HG03460 (cell line): ENCODE measurements around the gene CACNA1D.

ENCODE experiments used
- ATAC-seq: cut with Tn5 transposase; IDR thresholded peaks from one replicate; pipeline ENCODE4 v1.9.1; 2021; ENCODE audit not compliant: unreplicated experiment

The CACNA1D gene

DNA sequence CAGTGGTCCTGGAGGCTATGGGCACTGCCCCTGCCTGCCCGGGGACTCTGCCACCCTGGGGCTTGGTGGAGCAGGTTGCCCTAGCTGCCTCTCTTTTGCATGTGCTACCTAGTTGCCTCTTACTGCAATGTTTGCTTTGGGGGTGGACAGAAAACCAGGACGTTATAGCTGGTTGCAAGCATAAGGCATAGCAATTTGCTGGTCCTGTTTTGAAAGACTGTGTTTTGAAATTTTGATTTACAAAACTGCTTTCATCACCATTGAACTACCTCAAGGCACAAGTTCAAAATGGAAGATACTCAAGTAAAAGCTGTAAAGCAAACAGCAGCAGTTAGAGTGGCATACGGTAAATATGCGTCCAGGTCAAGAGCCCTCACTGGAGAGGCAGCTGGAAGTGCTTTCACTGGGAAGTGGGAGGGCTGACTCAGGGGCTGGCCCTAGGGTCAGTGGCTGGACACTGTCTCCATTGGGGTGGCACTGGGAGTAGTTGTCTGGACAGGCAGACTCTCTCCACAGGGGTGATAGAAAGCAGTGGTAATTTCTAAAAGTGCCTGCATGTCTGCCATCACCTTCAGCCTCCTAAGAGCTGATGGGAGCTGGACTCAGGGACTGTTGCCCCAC lies 213.7 kb downstream of the CACNA1D start:
- ATAC-seq, result no peak

DNA sequence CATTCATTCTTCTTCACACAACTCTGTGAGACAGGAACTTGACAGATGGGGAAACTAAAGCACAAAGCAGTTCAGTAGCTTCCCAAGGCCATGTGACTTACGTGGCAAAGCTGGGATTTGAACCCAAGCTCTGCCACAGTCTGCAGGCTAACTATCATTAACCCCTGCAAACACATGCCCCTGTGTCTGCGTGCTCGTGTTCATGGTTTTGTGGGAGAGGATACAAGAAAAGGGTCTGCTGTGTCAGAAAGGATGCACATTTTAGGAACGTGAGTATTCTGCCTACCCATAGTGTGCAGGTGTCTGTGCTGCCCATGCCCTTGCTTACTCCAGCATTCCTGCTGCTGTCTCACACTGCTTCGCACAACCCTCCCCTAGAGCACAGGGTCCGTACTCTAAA lies 214.8 kb downstream of the CACNA1D start:
- no peak for ATAC-seq

DNA sequence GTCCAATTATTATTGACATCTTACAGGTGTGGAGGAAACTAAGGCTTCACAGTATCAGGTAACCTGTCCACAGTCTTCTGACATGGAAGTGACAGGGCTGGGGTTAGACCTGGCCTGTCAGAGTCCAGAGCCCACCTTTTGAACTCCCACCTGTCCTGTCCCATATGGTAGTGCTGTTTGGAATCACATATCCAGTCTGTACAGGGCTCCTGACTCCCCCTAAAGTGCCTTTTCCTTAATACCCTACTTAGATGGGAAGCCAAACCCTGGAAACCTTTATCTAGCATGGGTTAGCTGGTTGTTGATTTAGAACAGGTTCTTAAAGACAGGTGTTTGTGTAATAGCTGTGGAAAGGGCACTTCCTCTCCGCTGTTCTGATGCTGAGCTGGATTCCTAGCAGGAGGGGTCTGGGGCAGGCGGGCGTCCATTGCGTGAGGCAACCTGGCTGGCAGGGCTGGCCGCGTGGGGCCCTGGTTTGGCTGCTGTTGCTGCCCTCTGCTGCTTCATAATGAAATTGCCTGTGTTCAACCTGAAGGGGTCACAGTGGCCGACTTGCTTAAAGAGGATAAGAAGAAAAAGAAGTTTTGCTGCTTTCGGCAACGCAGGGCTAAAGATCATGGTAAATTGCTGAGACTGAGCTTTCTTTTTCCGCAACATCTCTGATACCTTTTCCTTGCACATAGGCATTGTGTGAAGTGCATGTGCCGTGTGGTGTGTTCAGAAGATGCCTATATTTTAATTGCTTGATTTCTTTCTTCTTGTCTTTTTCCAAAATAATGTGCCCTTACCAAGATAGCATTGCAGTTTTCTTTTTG lies 215.7 kb downstream of the CACNA1D start:
- ATAC-seq, result no peak

DNA sequence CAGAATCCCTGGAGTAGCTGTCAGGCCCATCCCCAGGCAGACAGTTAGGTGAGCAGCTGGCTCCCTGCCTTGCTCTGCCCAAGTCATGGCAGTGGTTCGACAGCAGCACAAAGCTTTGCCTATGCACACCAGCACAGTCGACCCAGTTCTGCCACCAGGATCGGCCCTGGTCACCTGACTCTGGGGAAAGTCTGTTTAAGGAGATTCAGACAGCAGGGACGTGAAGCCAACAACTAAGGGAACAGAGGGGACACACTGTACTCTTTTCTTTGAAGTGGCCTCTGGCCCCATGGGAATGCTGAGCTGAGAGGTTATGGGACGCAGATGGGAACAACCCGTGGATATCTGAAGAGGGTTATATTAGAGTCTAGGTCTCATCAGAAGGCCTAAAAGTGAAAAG lies 217.0 kb downstream of the CACNA1D start:
- no peak for ATAC-seq

DNA sequence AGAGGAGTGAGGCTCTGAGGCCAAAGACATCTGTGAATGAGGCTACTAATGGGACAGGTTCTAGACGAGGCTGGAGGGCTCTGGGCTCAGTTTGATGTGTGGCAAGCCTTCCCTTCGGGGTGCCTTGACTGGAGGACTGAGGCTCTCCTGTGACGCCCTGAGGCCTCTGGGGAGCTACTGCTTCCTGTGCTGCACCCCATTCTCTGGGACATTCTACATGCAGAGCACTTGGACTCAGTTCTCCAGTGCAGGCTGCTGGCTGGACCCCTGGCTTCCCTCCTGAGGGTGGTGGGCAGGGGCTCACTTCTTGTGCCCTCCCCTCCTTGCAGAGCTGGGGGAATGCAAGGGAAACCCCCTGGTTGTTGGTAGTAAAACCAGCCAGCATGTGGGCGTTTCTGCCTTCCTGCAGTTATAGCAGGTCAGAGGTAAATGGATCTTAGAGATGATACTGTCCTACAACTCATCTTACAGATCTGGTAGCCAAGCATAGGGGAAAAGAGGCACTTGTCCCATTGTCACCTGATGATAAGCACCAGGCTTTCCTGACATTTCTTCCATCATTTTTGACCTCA lies 218.5 kb downstream of the CACNA1D start:
- no peak for ATAC-seq

DNA sequence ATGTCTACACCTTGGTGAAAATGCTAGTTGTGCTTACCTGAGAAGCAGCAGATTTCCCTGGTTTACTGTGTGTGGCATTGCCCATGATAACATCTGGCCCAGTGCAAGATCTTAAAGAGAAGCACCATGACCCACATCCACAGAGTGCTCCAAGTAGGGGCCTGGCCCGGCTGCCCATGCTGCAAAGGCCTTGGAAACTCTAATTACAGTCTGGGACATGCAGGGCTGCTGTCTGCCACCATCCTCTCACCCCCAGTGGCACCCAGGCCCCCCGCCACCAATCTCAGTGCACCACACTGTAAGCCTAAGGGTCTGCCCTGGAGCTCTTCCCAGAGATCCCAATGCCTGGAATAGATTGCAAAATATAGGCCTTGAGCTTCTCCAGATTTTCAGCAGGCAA lies 219.2 kb downstream of the CACNA1D start:
- ATAC-seq, result no peak

DNA sequence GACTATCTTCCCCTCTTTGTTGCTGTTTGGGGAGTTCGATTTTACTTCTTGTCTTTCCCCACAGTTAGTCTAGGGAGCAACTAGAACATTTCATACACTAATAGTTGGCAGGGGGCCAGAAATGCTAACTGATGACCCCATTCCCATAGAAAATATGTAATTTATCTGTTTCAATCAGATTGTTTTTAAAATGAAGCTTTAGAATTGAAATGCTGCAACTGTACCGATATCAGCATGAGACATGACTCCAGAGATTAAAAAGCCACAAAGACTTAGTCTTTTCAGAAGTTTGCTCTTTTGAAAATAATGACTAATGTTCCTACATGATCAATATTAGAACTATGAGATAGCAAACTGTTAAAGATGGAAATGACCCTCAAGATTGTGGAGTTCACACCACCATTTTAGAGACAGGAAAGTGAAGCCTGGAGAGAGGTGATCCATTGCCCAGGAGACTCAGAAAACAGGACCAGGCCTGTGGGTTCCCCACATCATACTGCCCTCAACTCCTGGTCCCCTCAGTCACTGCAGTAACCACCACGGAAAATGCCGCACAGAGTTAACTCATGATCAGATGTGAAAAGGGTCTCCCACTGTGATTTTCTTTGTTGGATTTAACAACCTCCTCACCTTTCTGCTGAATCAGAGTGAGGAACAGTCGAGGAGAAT lies 221.5 kb downstream of the CACNA1D start:
- ATAC-seq, result no peak

DNA sequence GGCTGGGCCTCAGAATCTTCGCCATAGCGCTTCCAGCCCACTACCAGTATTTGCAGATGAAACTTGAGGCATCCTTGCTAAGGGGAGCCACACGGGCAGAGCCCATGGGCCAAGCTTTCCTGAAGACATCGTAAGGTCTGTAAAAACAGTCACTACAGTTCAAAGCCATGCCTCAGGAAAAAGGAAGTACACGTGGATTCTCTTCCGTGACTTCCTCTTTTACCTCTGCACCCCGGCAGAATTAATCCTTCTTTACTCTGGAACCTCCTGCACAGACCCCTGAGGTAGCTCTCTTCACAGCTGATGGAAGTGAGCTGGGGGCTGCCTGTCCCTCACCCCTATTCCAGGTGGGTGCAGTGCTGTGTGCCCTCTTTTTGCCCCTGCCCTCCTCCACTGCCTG lies 222.6 kb downstream of the CACNA1D start:
- ATAC-seq, result no peak

DNA sequence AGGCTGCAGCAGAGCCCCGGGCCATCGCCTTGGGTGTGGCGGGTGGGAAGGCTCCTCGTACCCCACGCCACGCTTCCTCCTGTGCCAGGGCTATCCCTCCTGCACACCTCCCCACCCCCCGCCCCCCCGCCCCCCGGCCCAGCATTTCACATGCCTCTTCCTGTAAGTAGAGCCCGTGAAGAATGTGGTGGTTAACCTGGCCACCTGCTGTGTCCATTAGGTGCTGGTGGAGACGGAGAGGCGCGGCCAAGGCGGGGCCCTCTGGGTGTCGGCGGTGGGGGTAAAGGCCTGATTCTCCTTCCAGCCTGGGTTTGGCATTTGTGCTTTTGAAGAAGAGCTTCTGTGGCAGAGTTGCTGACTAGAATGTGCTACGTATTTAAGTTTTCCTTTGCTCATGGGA lies 224.1 kb downstream of the CACNA1D start:
- no peak for ATAC-seq

DNA sequence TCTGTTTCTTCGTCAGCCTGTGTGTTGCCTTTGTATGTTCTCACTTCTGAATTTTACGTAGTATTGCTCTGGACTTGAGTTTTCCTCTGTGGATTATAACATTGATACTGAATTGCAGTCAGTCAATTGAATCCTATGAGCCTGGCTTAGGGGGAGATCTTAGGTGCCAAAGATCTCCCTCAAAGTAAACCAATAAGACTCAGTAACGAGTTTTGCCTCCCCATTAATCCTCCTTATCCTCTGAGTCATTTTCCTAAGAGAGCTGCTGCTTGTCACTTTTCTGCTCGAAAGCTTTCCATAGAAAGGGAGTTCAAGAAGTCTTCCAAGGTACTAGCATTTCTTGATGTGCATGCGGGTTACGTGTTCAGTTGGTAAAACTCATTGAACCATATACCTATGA lies 225.4 kb downstream of the CACNA1D start:
- no peak for ATAC-seq

DNA sequence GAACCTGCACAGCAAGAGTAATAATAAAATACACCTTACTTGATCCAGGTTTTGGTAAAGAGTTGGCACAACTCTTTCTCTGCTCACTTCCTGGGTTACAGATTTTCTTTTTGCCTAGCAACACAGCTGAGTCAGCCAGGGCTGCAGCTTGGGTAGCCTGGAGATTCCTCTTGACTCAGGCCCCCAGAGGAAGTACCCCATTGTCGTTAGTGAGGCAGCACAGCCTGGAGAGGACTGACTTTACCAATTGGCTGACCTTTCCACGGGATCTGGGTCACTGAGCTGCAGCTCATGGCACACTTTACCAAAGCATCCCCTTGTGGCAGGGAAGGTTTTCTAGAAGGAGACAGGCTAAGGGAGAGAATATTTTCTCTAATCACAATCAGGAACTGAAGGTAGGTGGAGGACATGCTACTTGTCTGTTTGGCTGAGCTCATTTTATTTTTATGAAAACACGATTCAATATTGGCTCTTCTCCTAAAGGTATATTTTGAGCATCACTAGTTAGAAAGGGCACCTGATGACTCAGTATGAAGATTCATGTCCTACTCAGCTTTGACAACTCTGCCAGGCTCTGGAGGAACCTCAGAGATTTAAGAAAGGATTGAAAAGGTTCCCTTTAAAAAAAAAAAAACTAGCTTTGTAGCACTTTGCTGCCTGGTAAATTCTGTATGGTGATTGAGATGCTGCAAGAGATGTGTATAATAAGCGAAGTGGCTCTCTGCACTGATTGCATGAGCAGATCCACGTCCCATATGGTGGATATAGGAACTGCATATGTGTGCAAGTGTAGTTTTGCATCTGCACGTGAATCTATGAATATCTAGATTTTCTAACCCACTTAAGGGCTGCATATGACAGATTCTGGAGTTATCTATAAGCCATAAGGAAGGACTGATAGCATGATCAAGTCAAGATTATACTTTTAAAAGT lies 227.0 kb downstream of the CACNA1D start:
- no peak for ATAC-seq

DNA sequence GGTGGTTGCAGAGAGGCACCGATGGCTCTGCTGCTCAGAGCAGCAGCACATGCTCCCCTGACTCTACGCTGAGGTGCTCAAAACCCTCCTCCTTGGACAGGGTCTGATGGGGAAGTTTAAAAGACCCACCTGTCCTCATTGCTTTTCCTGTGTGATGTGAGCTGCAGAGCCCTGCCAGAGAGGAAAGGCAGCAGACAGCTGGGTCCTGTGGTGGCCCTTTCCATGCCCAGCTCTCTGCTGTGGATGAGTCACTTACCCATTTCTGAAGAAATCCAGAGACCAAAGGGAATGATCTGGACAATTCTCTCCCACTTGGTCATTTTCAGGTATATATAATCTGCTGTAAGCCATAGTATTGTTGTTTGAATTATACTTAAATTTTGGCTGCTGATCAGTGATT lies 230.2 kb downstream of the CACNA1D start:
- ATAC-seq, result no peak

DNA sequence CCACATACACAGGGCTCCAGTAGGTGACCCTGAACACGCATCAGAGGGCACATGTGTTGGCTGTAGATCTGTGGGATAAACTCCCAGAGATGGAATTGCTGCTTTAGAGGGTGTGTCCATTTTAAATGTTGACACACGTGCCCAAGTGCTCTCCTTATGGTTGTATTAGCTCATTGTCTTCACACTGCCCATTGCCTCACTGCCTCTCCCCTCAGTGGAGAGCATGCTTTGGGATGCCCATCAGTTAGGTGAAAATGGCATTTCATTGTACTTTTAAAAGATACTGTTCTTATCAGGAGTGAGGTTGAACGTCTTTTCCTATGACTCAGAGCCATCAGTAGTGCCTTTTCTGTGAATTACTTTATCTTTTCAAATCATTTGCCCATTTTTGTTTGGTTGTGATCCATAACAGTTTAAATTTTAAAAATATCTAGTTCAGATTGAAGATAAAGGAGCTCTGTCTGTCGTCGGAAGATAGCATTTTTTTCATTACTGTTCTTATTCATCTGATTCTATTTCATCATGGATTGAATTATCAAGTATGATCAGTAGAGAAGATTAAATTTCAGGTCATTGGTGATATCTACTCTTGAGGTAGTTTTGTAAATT lies 231.1 kb downstream of the CACNA1D start:
- no peak for ATAC-seq

DNA sequence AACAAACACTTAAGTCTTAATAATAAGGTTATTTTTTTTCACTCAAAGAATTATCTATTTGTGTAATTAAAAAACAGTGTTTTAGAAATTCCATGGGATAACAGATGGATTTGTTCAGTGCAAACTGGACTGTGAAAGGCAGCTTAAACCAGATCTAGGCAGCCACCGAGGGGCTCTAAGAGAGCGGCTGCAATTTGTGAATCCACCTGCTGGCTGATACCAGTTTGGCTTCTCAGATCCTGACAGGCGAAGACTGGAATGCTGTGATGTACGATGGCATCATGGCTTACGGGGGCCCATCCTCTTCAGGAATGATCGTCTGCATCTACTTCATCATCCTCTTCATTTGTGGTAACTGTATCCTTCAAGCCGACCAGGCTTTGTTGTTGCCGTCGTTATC lies 232.2 kb downstream of the CACNA1D start:
- no peak for ATAC-seq

DNA sequence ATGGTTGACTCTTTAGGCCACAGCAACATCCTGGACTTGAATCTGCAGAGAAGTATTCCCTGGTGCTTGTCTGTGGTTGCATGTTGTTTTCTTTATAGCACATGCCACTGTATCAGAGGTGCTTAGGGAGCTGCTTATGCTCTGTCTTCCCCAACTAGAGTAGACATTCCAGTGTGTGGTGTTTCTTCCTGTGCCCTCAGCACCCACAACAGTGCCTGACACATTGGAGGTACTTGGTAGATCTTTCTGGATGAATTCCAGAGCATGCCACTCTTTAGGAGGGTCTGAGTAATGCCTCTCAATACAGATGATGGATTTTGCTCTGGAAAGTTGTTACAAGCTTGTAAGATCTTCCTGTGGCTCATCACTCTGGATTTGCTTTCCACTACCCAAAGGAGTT lies 234.2 kb downstream of the CACNA1D start:
- no peak for ATAC-seq

DNA sequence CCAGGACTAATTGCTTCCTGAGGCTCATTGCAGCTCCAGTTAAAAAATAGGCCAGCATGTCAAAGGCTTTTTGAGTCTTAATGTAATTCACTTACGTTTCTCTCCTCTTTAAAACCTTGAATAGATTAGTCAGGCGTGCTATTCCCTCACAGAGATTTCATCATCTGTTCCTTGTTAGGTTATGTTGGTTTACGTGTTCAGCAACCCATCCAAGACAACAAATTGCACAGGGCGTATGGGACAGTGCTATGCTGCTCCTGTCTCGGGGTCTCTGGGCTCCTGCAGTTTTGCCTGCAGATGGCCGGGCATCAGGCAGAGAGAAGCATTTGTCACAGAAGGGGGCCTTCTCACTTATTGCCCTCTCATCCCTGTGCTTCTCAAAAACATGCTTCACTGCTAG lies 234.7 kb downstream of the CACNA1D start:
- ATAC-seq, result no peak

DNA sequence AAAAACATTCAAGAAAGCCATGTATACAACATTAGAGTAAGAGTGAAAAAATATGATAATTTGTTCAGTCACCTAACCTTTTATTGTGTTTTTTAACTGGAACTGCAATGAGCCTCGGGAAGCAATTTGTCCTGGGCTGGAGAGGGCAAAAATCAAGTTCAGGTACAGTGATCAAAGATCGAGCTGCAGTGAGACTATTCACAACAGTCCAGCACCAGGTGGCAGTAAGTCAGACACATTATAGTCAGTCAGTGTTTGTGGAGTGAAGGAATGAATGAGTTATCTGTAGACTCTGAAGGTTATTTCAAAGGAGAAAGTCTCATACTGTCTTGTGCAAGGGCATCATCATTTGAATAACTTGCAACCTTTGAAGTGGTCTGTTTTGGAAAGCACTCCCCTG lies 235.2 kb downstream of the CACNA1D start:
- ATAC-seq, result no peak

DNA sequence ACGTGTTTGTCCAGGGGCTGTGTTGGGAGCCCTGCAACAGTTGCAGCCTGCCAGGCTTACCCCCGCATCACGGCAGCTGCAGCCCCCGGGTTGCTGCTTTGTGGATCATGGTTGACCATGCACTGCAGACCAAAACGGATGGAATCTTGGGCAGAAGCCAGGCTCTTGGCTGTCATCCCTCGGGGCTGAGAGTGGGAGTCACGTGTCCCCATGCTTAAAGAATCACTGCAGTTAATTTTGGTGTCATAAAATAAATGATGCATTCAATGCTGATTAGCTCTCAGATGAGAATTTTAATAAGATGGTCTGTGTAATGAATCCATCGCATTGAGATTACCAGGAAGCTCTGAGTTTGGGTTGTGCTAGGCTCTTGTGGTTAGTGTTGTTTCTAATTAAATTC lies 236.2 kb downstream of the CACNA1D start:
- ATAC-seq, result no peak

DNA sequence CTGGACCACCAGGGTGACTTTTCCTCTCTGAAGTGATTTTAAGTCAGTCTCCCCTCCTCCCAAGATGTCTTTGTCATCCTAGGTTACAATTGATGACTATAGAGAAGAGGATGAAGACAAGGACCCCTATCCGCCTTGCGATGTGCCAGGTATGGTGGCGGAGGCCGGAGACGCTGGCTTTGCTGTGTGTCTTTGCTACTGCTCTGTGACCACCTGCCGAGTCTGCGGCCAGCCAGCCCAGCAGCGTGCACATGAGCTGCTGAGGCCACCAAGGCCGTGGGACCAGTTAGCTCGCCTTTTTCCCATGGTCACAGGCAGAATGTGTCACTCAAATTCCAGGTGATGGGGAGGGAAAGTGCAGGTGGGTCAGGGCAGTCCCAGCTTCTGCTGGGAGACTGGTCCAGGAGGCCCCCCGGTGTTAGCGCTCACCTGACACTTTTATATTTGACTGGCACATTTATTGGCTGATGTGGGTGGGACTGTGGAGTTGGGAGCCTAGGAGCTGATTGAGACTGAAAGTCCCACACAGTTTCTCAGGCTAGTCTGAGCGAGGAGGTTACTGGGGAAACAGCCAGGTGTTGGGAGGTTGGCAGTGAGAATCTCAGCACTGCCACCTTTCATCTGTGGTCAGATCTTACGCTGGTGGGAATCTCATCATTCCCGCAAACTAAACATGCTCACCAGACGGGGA lies 237.7 kb downstream of the CACNA1D start:
- ATAC-seq, result no peak

DNA sequence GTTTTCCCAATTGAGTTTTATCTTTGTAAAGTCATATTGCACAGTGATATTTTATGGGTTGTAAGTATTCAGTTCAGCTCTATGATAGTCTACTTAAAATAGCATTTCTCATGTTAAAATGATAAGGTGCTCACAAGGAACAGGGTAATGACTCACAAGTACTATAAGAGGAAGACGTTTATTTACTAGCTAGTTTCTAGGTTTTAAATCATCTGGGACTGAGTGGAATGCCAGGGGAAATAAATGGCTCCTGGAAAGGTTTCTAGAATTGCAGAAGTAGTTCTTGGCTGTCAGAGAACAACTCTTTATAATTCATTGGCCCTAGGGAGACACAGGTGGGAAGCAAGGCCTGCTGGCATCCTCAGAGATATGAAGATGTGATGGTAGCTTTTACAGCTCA lies 239.0 kb downstream of the CACNA1D start:
- ATAC-seq, result no peak
